Spleen (tissue), 7 donors: ENCODE data around the gene NEO1.

ENCODE experiments used
- POLR2A ChIP-seq, 3 donors: fragments of 450-650 bp; IDR thresholded peaks; one replicate each; pipeline ENCODE4 v1.5.1; 2017; ENCODE audit warnings: antibody characterized with exemption in 3 of 3, mild to moderate bottlenecking in 1 of 3
- POLR2AphosphoS5 ChIP-seq, 3 donors: sonication (generic); formaldehyde crosslinking; IDR thresholded peaks; one replicate each; pipeline ENCODE4 v1.5.1; 2017; ENCODE audit warnings: antibody characterized with exemption in 3 of 3
- TF ChIP-seq, protein P1 (sequence below), 11 experiments: fragments of 200-600 bp in 7 of 11; fragments of 450-650 bp in 4 of 11; sonication (generic) in 4 of 11; IDR thresholded peaks in 8 of 11; conservative IDR thresholded peaks in 3 of 11; 1 replicate in 7 of 11; 2 replicates in 4 of 11; pipeline versions ENCODE4 v1.4.0 to v1.8.0; 2016 to 2021; ENCODE audit warnings: antibody characterized with exemption in 11 of 11, inconsistent platforms in 4 of 11, mild to moderate bottlenecking in 1 of 11
- donor health status: DM: no; HTN: no; CAD: no; lungs with moderate emphysema.
- donor health status: DM: no; HTN: no; CAD: no.
- donor health status: DM: no; HTN: no; CAD: no.

DNA sequence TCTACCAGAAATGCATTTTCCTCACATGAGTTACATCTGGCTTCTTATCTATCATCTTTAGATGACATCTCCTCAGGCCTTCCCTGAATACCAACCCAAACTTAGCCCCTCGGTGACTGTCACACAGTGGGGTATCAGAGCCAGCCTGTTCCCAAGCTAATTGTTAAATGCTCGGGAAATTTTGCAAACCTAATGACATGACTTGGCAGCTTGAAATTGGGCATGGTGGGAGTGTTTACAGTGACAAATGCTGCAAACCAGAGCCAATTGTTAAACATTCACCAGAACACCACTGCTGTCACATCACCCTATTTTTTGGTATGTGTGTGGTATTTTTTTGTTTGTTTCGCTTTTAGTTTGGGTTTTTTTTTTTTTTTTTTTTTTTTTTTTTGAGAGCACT is 185.6 kb downstream of the NEO1 start:
- no peak for TF ChIP-seq POLR2A (IDR thresholded peaks at IDR 0.05)
- TF ChIP-seq POLR2AphosphoS5 (IDR thresholded peaks at IDR 0.05) = no peak
- TF ChIP-seq, protein P1, sequence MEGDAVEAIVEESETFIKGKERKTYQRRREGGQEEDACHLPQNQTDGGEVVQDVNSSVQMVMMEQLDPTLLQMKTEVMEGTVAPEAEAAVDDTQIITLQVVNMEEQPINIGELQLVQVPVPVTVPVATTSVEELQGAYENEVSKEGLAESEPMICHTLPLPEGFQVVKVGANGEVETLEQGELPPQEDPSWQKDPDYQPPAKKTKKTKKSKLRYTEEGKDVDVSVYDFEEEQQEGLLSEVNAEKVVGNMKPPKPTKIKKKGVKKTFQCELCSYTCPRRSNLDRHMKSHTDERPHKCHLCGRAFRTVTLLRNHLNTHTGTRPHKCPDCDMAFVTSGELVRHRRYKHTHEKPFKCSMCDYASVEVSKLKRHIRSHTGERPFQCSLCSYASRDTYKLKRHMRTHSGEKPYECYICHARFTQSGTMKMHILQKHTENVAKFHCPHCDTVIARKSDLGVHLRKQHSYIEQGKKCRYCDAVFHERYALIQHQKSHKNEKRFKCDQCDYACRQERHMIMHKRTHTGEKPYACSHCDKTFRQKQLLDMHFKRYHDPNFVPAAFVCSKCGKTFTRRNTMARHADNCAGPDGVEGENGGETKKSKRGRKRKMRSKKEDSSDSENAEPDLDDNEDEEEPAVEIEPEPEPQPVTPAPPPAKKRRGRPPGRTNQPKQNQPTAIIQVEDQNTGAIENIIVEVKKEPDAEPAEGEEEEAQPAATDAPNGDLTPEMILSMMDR (IDR thresholded peaks at IDR 0.05 in 8 of 11, conservative IDR thresholded peaks at IDR 0.05 in 3 of 11) = no peak
